ENCODE data around the gene PSMB5.

The PSMB5 gene

GRCh38 chr14:22981090-22981875 lies 53.4 kb downstream of the PSMB5 start:
- Histone ChIP-seq H3K9me3 (ENCODE audit: control insufficient read depth, insufficient read depth, low read depth, low read length) (no peaks in the 10 kb centered on the region), H3K36me3 (ENCODE audit: control insufficient read depth in 2 of 2, insufficient read depth in 1 of 2, low read length in 2 of 2) (peaks cover 0 to 9% of the 10 kb centered on the region in 2 experiments; a peak in 2 of 3 replicates), H3K4me1 (ENCODE audit: control insufficient read depth, insufficient read depth, low read length) (peaks cover 32% of the 10 kb centered on the region), H3K27ac (ENCODE audit: extremely low read depth, low read depth, low read length) (peak overlapping the region; percentile 19; the same call in 1 of the 2 replicates), H3K4me3 (ENCODE audit: low read depth, low read length) (peak overlapping the region; percentile 77)
- ChIA-PET CTCF (interaction anchor here (0.7 to 17.9 kb wide), 15 partner anchors 7 to 425 kb away, joined by 3 to 469 read pairs (median 5); partner anchors contain the start of genes CDH24 and PRMT5), POLR2A (interaction anchor here (0.6 to 3.7 kb wide), 15 partner anchors 9 to 221 kb away, joined by 3 to 31 read pairs (median 9); partner anchors contain the start of genes ACIN1, C14orf119, HAUS4 and PRMT5)
- TF ChIP-seq ZNF140 (tag by site-specific recombination; IDR thresholded peaks at IDR 0.05) (no peak), ZBTB17 (tag by site-specific recombination; IDR thresholded peaks at IDR 0.05) (peak; percentile 69), ZNF398 (tag by site-specific recombination; IDR thresholded peaks at IDR 0.05) (0 out of 2 replicates have a peak, but pooled peaks have one; percentile 1), GLIS1 (tag by site-specific recombination; IDR thresholded peaks at IDR 0.05) (no peak; the same call in 1 of the 2 replicates), ZFHX2 (tag by site-specific recombination; conservative IDR thresholded peaks at IDR 0.05) (peak; percentile 31; the same call in 1 of the 2 replicates), KLF8 (tag by site-specific recombination; IDR thresholded peaks at IDR 0.05) (peak; percentile 12; the same call in 1 of the 2 replicates), SETDB1 (IDR thresholded peaks at IDR 0.05; ENCODE audit: insufficient read length, low read length) (no peak), ZBTB1 (tag by site-specific recombination; IDR thresholded peaks at IDR 0.05) (no peak), ZBTB6 (tag by site-specific recombination; IDR thresholded peaks at IDR 0.05) (peak; percentile 42; the same call in 1 of the 2 replicates), ZBTB11 (tag by site-specific recombination; conservative IDR thresholded peaks at IDR 0.05; ENCODE audit: low read depth) (no peak), ZBTB8A (tag by site-specific recombination; IDR thresholded peaks at IDR 0.05) (0 out of 2 replicates have a peak, but pooled peaks have one; percentile 49), ZNF341 (tag by site-specific recombination; IDR thresholded peaks at IDR 0.05; ENCODE audit: low read depth) (0 out of 2 replicates have a peak, but pooled peaks have one; percentile 7), PATZ1 (tag by site-specific recombination; IDR thresholded peaks at IDR 0.05) (peak; percentile 9; the same call in 1 of the 2 replicates), ZBTB26 (tag by site-specific recombination; optimal IDR thresholded peaks at IDR 0.05) (no peak), ZEB2 (tag by site-specific recombination; IDR thresholded peaks at IDR 0.05) (no peak), KLF9 (tag by site-specific recombination; IDR thresholded peaks at IDR 0.05; ENCODE audit: low read depth) (0 out of 2 replicates have a peak, but pooled peaks have one; percentile 9), KLF7 (tag by site-specific recombination; IDR thresholded peaks at IDR 0.05; ENCODE audit: borderline replicate concordance) (no peak), ZXDB (tag by site-specific recombination; IDR thresholded peaks at IDR 0.05) (no peak), ZBTB48 (tag by site-specific recombination; IDR thresholded peaks at IDR 0.05) (peak; percentile 28; the same call in 1 of the 2 replicates), ZNF692 (tag by site-specific recombination; IDR thresholded peaks at IDR 0.05) (no peak), ZFP69B (tag by site-specific recombination; IDR thresholded peaks at IDR 0.05) (no peak), ZSCAN30 (tag by site-specific recombination; IDR thresholded peaks at IDR 0.05) (no peak), HOXC10 (CRISPR knock-in tag; IDR thresholded peaks at IDR 0.05) (no peak), KLF10 (tag by site-specific recombination; IDR thresholded peaks at IDR 0.05) (no peak), HOXA7 (CRISPR knock-in tag; IDR thresholded peaks at IDR 0.05; ENCODE audit: borderline replicate concordance) (no peak)

Measured in HEK293 (cell line).